H9 (cell line): ENCODE results near the gene GABBR2. TPM values are rescaled to one million over a fixed set of nuclear protein-coding genes. Genes with fewer than 3 reads are reported as not detected.

ENCODE experiments used
- DNase-seq: peaks from one replicate; pipeline ENCODE4 v3.0.0-alpha.2; 2017
- H2AFZ ChIP-seq: one replicate; pipeline ENCODE4 v1.6.1; 2013; ENCODE audit warnings: mild to moderate bottlenecking, low read length, control low read depth, moderate library complexity
- H2AK5ac ChIP-seq: 2 replicates; pipeline ENCODE4 v1.6.1; 2013; ENCODE audit warnings: low read length, control low read depth, mixed read lengths; ENCODE audit not compliant: insufficient read length
- H2BK120ac ChIP-seq: one replicate; pipeline ENCODE4 v1.6.1; 2013; ENCODE audit warnings: low read depth, mild to moderate bottlenecking, low read length, control low read depth, inconsistent platforms; ENCODE audit not compliant: poor library complexity, severe bottlenecking
- H2BK12ac ChIP-seq: 2 replicates; pipeline ENCODE4 v1.6.1; 2013; ENCODE audit warnings: low read length, control low read depth, mixed read lengths, low read depth; ENCODE audit not compliant: insufficient read length
- H2BK15ac ChIP-seq: 2 replicates; pipeline ENCODE4 v1.6.1; 2013; ENCODE audit warnings: low read depth, low read length, control low read depth
- H2BK20ac ChIP-seq: one replicate; pipeline ENCODE4 v1.6.1; 2013; ENCODE audit warnings: low read depth, mild to moderate bottlenecking, low read length, control low read depth, inconsistent platforms; ENCODE audit not compliant: poor library complexity, severe bottlenecking
- H2BK5ac ChIP-seq: 2 replicates; pipeline ENCODE4 v1.6.1; 2013; ENCODE audit warnings: low read length, control low read depth, mixed read lengths; ENCODE audit not compliant: insufficient read length
- H3K14ac ChIP-seq: 2 replicates; pipeline ENCODE4 v1.6.1; 2013; ENCODE audit warnings: low read length, control low read depth; ENCODE audit not compliant: insufficient read depth
- H3K18ac ChIP-seq: 2 replicates; pipeline ENCODE4 v1.6.1; 2013; ENCODE audit warnings: low read depth, mild to moderate bottlenecking, mixed read lengths, low read length, control low read depth; ENCODE audit not compliant: insufficient read length
- H3K23ac ChIP-seq: 2 replicates; pipeline ENCODE4 v1.6.1; 2013; ENCODE audit warnings: low read length, control low read depth, mixed read lengths, low read depth; ENCODE audit not compliant: insufficient read length
- H3K23me2 ChIP-seq: 2 replicates; pipeline ENCODE4 v1.6.1; 2013; ENCODE audit warnings: low read depth, mild to moderate bottlenecking, mixed read lengths, low read length, control low read depth; ENCODE audit not compliant: insufficient read length, poor library complexity, severe bottlenecking
- H3K27ac ChIP-seq: 2 replicates; pipeline ENCODE4 v1.5.1; 2013; ENCODE audit warnings: low read length, control low read depth, mixed read lengths, low read depth; ENCODE audit not compliant: insufficient read length
- H3K27me3 ChIP-seq: 2 replicates; pipeline ENCODE4 v1.6.1; 2013; ENCODE audit warnings: low read length, control low read depth, inconsistent platforms; ENCODE audit not compliant: insufficient read depth
- H3K4ac ChIP-seq: 2 replicates; pipeline ENCODE4 v1.6.1; 2013; ENCODE audit warnings: low read depth, mild to moderate bottlenecking, control low read depth, inconsistent platforms, low read length, moderate library complexity
- H3K4me1 ChIP-seq: 2 replicates; pipeline ENCODE4 v1.6.1; 2013; ENCODE audit warnings: low read length, control low read depth, inconsistent platforms; ENCODE audit not compliant: insufficient read depth
- H3K4me2 ChIP-seq: 2 replicates; pipeline ENCODE4 v1.6.1; 2013; ENCODE audit warnings: low read length, control low read depth, mixed read lengths; ENCODE audit not compliant: insufficient read length, insufficient read depth
- H3K56ac ChIP-seq: 2 replicates; pipeline ENCODE4 v1.6.1; 2013; ENCODE audit warnings: low read depth, mild to moderate bottlenecking, mixed read lengths, low read length, control low read depth; ENCODE audit not compliant: insufficient read length
- H3K79me1 ChIP-seq: 2 replicates; pipeline ENCODE4 v1.6.1; 2013; ENCODE audit warnings: low read depth, mild to moderate bottlenecking, moderate library complexity, low read length, control low read depth, inconsistent platforms; ENCODE audit not compliant: insufficient read depth, poor library complexity, severe bottlenecking
- H3K79me2 ChIP-seq: 2 replicates; pipeline ENCODE4 v1.6.1; 2013; ENCODE audit warnings: low read length, control low read depth, inconsistent platforms; ENCODE audit not compliant: insufficient read depth
- H3K9ac ChIP-seq: 2 replicates; pipeline ENCODE4 v1.6.1; 2013; ENCODE audit warnings: low read length, control low read depth, mixed read lengths; ENCODE audit not compliant: insufficient read length; ENCODE audit errors: extremely low read depth
- H3K9me3 ChIP-seq: one replicate; pipeline ENCODE4 v1.6.1; 2013; ENCODE audit warnings: low read depth, low read length, inconsistent platforms; ENCODE audit not compliant: control insufficient read depth
- H3T11ph ChIP-seq: one replicate; pipeline ENCODE4 v1.6.1; 2013; ENCODE audit warnings: mild to moderate bottlenecking, low read length, control low read depth, inconsistent platforms
- H4K20me1 ChIP-seq: one replicate; pipeline ENCODE4 v1.6.1; 2013; ENCODE audit not compliant: control insufficient read depth, insufficient read length, insufficient read depth
- H4K5ac ChIP-seq: 2 replicates; pipeline ENCODE4 v1.6.1; 2013; ENCODE audit warnings: low read depth, mild to moderate bottlenecking, mixed read lengths, low read length, control low read depth; ENCODE audit not compliant: insufficient read length
- H4K8ac ChIP-seq: replicated peaks from 2 replicates; pipeline ENCODE4 v1.6.1; 2013; ENCODE audit warnings: low read length, control low read depth, mixed read lengths, low read depth; ENCODE audit not compliant: insufficient read length
- H4K91ac ChIP-seq: 2 replicates; pipeline ENCODE4 v1.6.1; 2013; ENCODE audit warnings: low read depth, mild to moderate bottlenecking, moderate library complexity, mixed read lengths, low read length, control low read depth; ENCODE audit not compliant: insufficient read length
- H3K27ac Mint-ChIP-seq, 3 experiments: 2 replicates in 2 of 3; 3 replicates in 1 of 3; pipeline ENCODE4 v1.8.0; 2020 to 2021; ENCODE audit warnings: mixed read lengths in 3 of 3, mild to moderate bottlenecking in 1 of 3, moderate library complexity in 1 of 3
- H3K27me3 Mint-ChIP-seq: 2 replicates; pipeline ENCODE4 v1.8.0; 2021; ENCODE audit warnings: low read depth, mild to moderate bottlenecking, moderate library complexity, mixed read lengths
- H3K36me3 Mint-ChIP-seq, 3 experiments: 2 replicates in 2 of 3; 3 replicates in 1 of 3; pipeline ENCODE4 v1.8.0; 2020 to 2021; ENCODE audit warnings: low read depth in 3 of 3, mixed read lengths in 3 of 3; ENCODE audit not compliant: insufficient read depth in 1 of 3
- H3K4me1 Mint-ChIP-seq, 2 experiments: 2 replicates each; pipeline ENCODE4 v1.8.0; 2020; ENCODE audit warnings: mixed read lengths in 2 of 2
- H3K4me3 Mint-ChIP-seq, 2 experiments: 2 replicates in 1 of 2; 3 replicates in 1 of 2; pipeline ENCODE4 v1.8.0; 2020 to 2021; ENCODE audit warnings: mild to moderate bottlenecking in 2 of 2, mixed read lengths in 2 of 2, moderate library complexity in 1 of 2
- H3K9me3 Mint-ChIP-seq, 2 experiments: 2 replicates in 1 of 2; 3 replicates in 1 of 2; pipeline ENCODE4 v1.8.0; 2020; ENCODE audit warnings: mild to moderate bottlenecking in 2 of 2, mixed read lengths in 2 of 2, moderate library complexity in 1 of 2
- CTCF ChIP-seq: fragments of 200-600 bp; sonication (generic); conservative IDR thresholded peaks from 3 replicates; pipeline ENCODE4 v1.8.0; 2021; ENCODE audit warnings: antibody characterized with exemption, mild to moderate bottlenecking
- WGBS: extraction: QIAGEN DNeasy Blood & Tissue Kit; methylation state at CpG from one replicate; pipeline ENCODE4 v1.1.7; 2013; ENCODE audit warnings: missing lambda C conversion rate, low lambda C conversion rate, mixed read lengths; ENCODE audit not compliant: insufficient read length; ENCODE audit errors: extremely low coverage; 5-methylcytosine and 5-hydroxymethylcytosine counted together
- total RNA-seq: library from RNA; stranded (reverse); gene quantifications from 2 replicates; pipeline ENCODE4 v1.2.1, GENCODE V29; 2021

GABBR2 gene
- total RNA-seq, 1 experiment from 2014 or later, result 0.66 TPM

GRCh38 chr9:98432134-98432533 lies 276.6 kb downstream of the GABBR2 start:
- H2BK15ac ChIP-seq, result no peak overlapping the region
- no peaks in the 10 kb centered on the region for H3K23me2 ChIP-seq
- no peak overlapping the region for H3T11ph ChIP-seq
- no peak overlapping the region for H3K14ac ChIP-seq
- no peak overlapping the region for H4K5ac ChIP-seq
- no peak overlapping the region for H2BK20ac ChIP-seq
- Mint-ChIP-seq H3K4me1 (no peaks in the 10 kb centered on the region), H3K4me3 (no peak overlapping the region), H3K36me3 (no peaks in the 10 kb centered on the region), H3K27ac (no peak overlapping the region), H3K9me3 (no peaks in the 10 kb centered on the region; a peak in 1 of 5 replicates), H3K27me3 (peaks cover 4% of the 10 kb centered on the region)
- no peak overlapping the region for H2BK12ac ChIP-seq
- H3K23ac ChIP-seq, result no peak overlapping the region
- no peaks in the 10 kb centered on the region; the same call in 1 of the 2 replicates for H3K27me3 ChIP-seq
- H2AK5ac ChIP-seq, result no peak overlapping the region
- H2BK5ac ChIP-seq, result no peak overlapping the region
- no peak for DNase-seq
- no peak overlapping the region for H3K18ac ChIP-seq
- no peak overlapping the region for H4K8ac ChIP-seq
- no peak overlapping the region for H3K9ac ChIP-seq
- no peak overlapping the region for H3K27ac ChIP-seq
- no peaks in the 10 kb centered on the region for H3K79me2 ChIP-seq
- no peak overlapping the region for H2BK120ac ChIP-seq
- H4K91ac ChIP-seq, result no peak overlapping the region
- H3K79me1 ChIP-seq, result no peaks in the 10 kb centered on the region
- no peak for TF ChIP-seq CTCF
- WGBS, result no CpG with 5 or more reads among the region's 6 CpGs
- no peak overlapping the region for H2AFZ ChIP-seq
- no peaks in the 10 kb centered on the region for H3K4me1 ChIP-seq
- no peak overlapping the region for H3K4me2 ChIP-seq
- no peak overlapping the region for H3K56ac ChIP-seq
- H3K9me3 ChIP-seq, result no peaks in the 10 kb centered on the region
- no peak overlapping the region for H3K4ac ChIP-seq
- no peaks in the 10 kb centered on the region for H4K20me1 ChIP-seq
